HT1080 (cell line): ENCODE results near the gene TACR2. TPM values are rescaled to one million over a fixed set of nuclear protein-coding genes. Genes with fewer than 3 reads are reported as not detected.

Experiments
- DNase-seq: peaks from one replicate; pipeline ENCODE4 v3.0.0-alpha.2; 2015; ENCODE audit warnings: low read depth
- total RNA-seq: library from RNA; depleted of rRNA; stranded (reverse); fragments of >200 nt; shearing (Covaris generic); gene quantifications from 2 replicates; pipeline ENCODE4 v1.2.3, GENCODE V29; 2014

The TACR2 gene
- total RNA-seq, 1 experiment from 2014 or later: not detected

GRCh38 chr10:69405221-69405620 lies 11.5 kb downstream of the TACR2 start:
- DNase-seq: no peak

DNA sequence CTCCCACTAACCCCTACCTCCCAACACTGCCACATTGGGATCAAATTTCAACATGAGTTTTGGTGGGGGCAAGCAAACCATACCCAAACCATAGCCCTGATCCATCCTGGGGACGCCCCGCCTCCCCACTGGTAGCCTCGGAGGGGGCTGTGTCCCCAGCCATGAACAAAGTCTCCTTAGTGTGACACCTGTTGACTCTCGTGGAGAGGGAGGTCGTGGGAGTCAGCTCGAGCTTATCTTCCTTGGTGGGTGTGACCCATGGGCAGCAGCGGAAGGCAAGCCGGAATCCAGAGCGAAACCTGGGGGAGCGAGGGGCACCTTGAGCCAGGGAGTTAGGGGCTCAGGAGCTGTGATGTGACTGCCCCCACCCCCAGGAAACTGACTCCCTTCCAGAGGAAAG lies 11.9 kb downstream of the TACR2 start:
- no peak for DNase-seq

GRCh38 chr10:69403519-69403918 lies 13.2 kb downstream of the TACR2 start:
- no peak for DNase-seq

DNA sequence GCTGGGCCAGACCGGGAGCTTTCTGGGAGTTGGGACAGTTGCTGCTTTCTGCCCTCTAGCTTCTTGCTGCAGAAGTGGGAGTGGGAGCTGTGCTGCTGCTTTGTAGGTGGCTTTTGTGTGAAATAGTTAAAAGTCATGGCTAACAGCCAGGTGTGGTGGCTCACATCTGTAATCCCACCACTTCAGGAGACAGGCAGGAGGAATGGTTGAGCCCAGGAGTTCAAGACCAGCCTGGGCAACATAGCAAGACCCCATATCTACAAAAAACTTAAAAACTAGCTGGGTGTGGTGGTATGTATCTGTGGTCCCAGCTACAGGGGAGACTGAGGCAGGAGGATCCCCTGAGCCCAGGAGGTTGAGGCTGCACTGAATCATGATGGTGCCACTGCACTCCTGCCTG lies 13.7 kb downstream of the TACR2 start:
- no peak for DNase-seq

- no peak for DNase-seq
Observed at GRCh38 chr10:69402386-69402785, 14.3 kb downstream of the TACR2 start.

GRCh38 chr10:69401416-69401815 lies 15.3 kb downstream of the TACR2 start:
- DNase-seq: no peak

DNA sequence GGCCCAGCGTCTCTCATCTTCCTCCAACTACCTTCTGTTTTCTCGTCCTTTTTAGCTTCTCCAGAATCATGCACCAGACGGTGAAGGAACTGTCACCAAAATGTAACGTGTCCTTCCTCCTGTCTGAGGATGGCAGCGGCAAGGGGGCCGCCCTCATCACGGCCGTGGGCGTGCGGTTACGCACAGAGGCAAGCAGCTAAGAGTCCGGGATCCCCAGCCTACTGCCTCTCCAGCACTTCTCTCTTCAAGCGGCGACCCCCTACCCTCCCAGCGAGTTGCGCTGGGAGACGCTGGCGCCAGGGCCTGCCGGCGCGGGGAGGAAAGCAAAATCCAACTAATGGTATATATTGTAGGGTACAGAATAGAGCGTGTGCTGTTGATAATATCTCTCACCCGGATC lies 15.8 kb downstream of the TACR2 start:
- no peak for DNase-seq

DNA sequence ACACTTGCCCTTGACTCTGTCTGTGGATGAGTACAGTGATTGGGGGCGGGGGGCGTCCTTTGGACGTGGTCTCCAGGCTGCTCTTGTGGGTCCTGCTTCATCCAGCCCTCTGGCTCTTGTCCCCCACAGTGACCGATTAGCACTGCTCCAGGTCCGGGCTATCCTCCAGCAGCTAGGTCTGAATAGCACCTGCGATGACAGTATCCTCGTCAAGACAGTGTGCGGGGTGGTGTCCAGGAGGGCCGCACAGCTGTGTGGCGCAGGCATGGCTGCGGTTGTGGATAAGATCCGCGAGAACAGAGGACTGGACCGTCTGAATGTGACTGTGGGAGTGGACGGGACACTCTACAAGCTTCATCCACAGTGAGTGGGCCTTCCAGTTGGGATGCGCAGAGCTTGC lies 18.3 kb downstream of the TACR2 start:
- no peak for DNase-seq

DNA sequence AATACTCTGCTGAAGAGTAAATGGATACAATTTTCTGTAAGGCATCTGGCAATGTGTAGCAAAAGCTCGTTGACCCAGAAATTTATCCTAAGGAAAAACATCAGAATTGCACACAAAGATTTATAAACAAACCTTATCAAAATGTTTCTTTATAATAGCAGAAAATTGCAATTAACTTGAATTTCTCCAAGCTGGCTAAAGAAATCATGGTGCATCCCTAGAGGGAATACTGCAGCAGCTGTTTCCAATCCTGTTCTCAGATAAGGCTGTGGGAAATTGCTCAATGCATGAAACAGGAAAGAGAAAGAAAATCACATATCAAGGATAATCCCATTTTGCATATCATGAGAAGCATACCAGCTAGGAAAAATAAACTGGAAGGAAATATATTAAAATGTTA lies 18.7 kb downstream of the TACR2 start:
- no peak for DNase-seq

GRCh38 chr10:69394020-69394419 lies 22.7 kb downstream of the TACR2 start:
- DNase-seq: no peak

DNA sequence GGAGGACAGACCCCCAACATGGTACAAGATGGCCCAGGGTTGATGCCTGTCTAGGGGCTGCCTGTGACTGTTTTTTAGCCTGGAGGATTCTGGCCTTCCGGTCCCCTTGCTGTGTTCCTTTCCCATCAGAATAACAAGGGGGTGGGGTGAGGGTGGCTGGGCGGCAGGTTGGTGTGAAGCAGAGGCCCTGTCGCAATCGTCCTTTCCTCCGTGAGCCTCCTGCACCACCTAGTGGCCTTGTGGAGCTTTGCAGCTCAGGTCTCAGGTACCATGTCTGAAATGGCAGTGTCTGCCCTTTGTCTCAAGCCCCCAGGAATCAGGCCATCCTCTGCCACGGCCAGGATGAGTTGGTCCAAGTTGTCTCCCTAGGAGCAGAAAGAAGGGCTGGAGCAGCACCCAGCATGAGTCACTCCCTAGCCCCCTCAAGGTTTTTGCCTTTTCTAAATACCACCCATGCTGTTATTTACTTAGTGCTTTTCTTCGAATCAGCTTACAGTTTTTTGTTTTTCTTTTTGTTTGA lies 24.2 kb downstream of the TACR2 start:
- DNase-seq: peak; percentile 81

DNA sequence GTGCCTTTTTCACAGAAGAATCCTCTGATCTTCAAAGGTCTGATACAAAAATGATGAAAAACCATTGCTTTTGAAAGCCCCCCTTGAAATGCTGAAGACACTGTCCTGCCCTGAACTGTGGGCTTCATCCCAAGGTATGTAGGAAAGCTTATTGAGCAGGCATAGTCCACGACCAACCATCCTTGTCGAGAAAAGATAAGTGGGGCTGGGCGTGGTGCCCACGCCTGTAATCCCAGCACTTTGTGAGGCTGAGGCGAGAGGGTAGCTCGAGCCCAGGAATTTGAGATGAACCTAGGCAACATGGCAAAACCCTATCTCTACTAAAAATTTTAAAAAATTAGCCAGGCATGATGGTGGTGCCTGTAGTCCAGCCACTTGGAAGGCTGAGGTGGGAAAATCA lies 25.6 kb downstream of the TACR2 start:
- no peak for DNase-seq

DNA sequence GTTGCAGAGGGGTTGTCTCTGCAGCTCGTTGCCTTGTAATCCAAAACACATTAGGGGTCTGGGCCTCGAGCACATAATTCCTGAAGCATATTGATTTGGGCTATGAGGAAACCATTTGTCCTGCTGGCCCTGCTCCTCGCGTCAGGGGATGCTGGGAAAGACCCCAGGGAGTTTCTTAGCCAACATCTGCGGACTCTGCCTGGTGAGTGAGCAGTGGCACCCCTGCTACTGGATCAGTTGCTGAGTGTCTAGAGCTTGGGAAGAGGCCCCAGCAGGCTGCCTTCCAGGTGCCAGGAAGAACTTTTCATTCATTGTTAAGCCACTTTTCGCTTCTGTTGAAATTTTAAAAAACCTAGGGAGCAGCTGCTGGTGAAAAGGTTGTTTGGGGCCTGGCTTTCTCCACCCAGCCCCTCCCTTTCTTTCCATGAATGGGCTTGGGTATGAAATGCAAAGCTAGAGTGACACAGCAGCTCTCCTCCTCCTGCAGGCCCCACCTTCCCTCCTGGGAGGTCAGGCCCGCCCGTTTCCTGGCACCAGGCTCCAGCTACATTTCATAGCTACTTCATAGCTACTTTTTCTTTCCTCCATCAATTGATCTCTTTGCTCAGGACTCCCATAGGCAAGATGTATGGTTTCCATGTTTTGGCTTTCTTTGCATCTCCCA lies 26.8 kb downstream of the TACR2 start:
- peak; percentile 66 for DNase-seq

GRCh38 chr10:69388488-69388887 lies 28.2 kb downstream of the TACR2 start:
- no peak for DNase-seq

DNA sequence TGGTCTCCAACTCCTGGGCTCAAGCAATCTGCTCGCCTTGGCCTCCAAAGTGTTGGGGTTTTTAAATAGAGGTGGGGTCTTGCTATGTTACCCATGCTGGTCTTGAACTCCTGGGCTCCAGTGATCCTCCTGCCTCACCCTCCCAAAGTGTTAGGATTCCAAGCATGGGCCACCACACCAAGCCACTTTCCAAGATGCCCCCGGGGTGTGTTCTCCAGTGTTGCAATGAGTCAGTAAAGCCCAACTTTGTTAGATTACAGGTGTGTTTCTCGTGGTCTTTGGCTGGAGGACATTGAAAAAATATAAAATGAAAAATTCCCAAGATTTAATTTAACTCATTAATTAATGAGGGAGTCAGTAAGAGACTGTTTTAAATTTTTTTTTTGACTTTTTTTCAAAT lies 29.2 kb downstream of the TACR2 start:
- DNase-seq: no peak

DNA sequence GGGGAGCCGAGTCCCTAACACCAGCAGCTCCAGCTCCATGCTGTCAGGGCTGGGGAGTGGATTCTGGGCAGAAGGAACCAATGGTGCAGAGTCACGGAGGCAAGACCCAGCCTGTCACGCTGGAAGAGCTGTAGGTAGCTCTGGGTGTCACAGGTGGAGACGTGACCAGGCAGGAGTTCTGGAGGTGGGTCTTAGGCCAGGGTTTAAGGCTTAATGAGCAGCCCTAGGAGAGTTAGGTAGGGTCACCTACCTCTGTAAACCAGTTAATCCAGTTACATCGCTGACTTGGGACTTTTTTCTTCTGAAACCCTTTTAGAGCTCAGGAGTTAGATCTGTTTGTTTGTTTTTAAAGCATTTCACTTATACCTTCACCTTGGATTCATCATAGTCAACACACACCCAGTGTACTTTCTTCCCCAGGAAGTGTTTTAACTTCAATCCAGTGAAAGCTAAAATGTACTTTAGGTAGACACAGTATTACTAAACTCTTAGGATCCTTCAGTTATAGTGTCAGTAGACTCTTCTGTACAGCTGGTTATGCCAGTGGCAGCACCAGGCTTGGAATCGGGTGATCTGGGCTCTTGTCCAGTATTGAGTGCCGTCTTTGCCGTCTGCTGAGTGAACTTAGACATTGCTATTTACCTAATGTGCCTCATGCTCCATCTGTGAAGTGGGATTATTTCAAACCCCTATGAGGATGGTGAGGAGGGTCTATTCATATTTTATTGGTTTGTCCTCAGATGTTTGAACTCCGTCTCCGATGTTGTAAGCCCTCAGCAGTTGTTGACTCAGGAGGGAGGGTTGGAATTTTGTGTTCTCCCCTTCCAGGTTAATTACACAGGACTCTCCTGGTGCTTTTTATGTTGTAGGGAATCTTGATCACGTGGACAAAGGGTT lies 31.0 kb downstream of the TACR2 start:
- DNase-seq: no peak

DNA sequence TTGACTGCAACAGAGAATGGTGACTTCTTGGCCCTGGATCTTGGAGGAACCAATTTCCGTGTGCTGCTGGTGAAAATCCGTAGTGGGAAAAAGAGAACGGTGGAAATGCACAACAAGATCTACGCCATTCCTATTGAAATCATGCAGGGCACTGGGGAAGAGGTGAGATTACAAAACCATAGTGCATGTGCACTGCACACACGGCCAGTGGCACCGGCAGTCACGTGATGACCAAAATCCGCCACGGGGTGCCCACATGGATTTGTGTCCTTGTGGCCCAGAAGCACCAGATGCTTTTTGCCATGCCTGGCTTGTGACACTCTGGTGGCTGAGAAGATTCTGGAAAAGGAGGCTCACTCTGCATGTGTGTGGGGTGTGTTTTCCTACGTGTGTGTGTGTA lies 32.4 kb downstream of the TACR2 start:
- no peak for DNase-seq

- no peak for DNase-seq
Observed at GRCh38 chr10:69383558-69383957, 33.2 kb downstream of the TACR2 start.

DNA sequence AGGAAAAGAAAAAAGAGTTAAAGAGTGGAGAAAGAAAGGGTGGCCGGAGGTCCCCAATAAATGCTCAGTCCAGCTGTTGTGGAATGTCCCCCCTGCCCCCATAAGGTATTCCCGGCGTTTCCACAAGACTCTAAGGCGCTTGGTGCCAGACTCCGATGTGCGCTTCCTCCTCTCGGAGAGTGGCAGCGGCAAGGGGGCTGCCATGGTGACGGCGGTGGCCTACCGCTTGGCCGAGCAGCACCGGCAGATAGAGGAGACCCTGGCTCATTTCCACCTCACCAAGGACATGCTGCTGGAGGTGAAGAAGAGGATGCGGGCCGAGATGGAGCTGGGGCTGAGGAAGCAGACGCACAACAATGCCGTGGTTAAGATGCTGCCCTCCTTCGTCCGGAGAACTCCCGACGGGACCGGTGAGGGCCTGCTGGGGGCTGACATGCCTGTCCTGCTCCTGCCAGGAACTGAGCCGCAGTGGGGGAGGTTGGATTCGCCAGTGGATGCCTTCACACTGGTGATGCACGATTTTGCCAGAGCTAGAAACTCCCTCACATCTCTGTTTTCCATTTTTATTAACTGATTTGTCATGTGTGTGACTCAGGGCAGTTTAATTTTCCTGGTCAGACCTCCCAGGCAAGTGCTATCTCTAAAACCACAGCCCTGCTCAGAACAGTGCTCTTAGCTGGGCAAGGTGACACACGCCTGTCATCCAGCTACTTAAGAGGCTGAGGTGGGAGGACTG lies 34.2 kb downstream of the TACR2 start:
- DNase-seq: peak; percentile 97

- DNase-seq: no peak
Observed at GRCh38 chr10:69379800-69380199, 36.9 kb downstream of the TACR2 start.

GRCh38 chr10:69377933-69378332 lies 38.8 kb downstream of the TACR2 start:
- DNase-seq: no peak

DNA sequence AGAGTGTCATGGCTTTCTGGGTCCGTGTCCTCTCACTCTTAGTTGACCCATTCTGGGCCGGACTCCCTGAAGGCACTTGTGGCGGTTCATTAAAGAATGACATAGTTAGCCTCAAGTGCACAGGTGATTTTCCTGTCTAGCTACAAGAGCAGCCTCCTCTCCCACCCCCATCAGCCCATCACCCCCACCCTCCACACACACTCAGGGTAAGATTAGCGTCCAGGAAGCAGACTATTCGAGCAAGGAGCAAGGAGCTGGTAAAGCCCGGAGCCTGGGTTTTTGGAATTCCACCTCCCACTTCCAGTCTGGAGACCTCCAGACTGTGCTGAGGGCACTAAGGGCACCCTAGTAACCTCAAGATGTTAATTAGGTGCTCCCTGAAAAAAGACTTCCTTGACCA lies 39.5 kb downstream of the TACR2 start:
- no peak for DNase-seq
